ENCODE measurements around the gene CIPC.
A peak's percentile ranks its signal among the peaks of the same experiment; 100 is the strongest.

CIPC gene

GRCh38 chr14:77148510-77149231 is 50.6 kb downstream of the CIPC start:
- DNase-seq, result no peak

DNA sequence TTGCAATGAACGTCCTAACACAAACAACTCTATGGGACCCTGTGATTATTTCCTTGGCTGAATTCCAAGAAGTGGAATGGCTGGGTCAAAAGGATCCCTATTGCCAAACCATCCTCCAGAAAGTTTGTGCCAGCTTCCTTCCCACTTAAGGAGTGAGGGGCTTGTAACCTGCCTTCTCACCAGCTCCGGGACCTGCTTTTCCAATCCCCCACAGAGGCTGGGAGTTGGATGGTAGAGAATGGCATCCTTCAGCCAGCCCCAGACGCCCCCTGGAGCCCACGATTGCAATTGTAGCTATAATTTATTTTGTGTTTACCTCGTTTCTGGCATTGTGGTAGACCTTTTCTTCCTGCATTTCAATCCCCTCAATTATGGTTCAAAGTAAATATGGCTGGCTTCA is 53.2 kb downstream of the CIPC start:
- peak in 12 of 56 donors; percentile 4 to 56 (median 14) for DNase-seq

- DNase-seq, result peak in 1 of 56 donors; percentile 5
Measured at GRCh38 chr14:77151918-77152588, 54.0 kb downstream of the CIPC start.

DNA sequence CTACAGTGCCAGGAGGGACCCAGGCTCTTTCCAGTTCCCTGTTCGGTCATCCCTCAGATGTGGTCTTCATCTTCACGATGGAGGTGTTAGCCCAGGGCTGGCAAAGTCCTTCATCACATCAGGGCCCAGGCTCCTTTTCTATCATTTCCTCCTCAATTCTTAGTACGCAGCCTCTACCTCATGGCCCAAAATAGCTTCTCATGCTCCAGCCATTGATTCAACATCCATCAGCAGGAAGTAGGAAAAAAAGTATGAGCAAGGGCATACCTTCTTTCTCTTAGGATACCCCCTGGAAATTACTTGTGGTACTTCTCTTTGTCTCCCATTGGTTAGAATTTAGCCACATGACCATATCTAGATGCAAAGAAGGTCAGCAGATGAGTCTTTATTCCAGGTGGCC is 55.7 kb downstream of the CIPC start:
- no peak for DNase-seq

GRCh38 chr14:77154421-77154820 is 56.4 kb downstream of the CIPC start:
- peak in 16 of 56 donors; percentile 7 to 54 (median 18) for DNase-seq

DNA sequence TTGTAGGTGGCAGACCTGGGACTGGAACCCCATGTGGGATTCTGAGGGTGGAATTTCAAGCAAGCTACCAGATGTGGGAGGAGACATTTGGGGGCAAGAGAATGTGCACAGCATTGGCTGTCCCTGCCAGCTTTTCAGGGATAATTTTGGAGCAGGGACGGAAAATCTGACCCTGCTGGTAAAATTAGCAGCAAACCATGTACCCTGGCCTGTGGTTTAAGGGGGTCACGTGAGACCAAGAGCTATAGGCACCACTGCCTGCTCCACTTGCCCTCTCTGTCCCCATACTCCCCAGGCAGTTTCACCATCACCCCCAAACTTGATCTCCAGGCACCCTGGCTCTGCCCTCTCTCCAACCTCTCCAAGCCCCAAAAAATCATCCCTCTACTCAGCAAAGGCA is 57.0 kb downstream of the CIPC start:
- no peak for DNase-seq

DNA sequence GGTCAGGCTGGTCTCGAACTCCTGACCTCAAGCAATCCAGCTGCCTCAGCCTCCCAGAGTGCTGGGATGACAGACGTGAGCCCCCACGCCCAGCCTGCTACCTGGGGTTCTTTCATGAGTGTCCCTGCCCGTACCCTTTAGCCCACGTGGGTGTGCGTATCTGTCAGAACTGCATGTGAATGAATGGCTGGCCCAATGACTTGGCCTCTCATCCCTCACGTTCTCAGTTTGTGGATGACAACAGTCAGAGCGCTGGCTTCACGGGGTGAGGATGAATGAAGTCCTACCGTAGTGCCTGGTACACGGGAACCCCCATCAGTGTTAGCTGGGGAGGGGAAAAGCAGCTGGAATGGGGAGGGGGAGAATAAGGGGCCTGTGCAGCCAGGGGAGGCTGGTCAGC is 59.7 kb downstream of the CIPC start:
- DNase-seq, result peak in 1 of 56 donors; percentile 43

DNA sequence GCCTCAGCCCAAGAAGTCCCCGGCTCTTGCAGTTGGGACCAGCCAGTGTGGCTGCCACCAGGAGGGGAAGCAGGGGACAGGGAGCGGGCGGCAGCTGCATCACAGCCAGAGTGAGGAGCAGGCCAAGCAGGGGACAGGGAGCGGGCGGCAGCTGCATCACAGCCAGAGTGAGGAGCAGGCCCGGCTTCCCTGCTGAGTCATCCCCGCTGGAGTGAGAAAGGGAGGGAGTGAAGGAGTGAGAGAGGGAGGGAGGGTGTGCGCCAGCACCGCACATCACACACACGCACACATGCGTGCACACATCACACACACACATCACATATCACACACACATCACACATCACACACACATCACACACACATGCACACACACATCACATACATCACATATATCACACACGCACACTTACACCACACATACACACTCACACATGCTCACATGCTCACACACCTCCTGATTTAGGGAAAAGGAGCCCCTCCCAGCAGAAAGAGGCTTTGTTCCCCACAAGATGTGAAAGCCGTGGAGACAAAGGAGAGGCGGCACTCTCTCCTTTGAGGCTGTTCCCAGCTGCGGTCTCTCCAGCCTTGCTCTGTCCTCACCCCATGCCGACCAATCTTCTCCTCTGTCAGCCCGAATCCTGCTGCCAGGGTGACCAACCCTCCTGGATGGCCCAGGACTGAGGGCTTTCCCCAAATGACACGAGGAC is 60.3 kb downstream of the CIPC start:
- peak in 52 of 56 donors; percentile 34 to 91 (median 76) for DNase-seq

- DNase-seq, result peak in 5 of 56 donors; percentile 55 to 63 (median 58)
Measured at GRCh38 chr14:77158882-77159255, 60.8 kb downstream of the CIPC start.

DNA sequence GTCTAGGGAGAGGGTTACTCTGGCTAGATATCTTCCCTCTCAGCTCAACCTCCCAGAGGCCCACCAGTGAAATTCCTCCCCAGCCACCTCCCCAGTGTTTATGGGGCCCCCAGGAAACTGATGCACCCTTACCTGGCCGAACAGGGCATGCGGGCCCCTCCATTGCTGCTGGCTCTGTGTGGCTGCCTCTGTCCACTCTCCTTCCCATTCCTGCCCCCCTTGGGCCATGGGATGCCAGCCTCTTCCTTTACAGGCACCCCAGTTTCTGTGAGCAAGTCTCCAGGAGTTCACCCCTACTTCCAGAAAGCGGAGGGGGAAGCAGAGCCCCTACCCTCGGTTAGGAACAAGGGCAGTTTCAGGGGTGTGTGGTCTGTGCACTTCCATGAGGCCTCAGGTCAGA is 63.0 kb downstream of the CIPC start:
- DNase-seq, result no peak

Data from nucleus accumbens (tissue), 56 donors.